ENCODE results near the gene DRD4.

Gene DRD4

DNA sequence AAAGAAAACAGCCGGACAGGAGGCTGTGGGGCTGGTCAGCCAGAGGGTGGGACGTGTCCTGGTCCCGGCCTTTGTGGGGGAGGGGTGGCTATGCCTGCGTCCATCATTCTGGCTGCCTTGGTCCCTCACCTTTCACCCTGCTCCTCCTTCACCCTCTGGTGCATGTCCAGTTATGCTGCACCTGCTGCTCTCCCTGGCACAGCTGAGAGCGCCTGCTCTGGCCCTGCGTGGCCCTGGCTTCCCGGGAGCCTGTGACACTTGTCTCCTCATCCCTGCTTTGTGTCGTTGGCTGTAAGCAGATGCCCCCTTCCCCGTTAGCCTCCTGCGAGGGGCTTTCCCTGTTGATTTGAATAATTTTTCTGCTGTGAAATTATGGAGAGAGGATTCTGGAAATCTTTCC lies 44.2 kb upstream of the DRD4 start:
- TF ChIP-seq, protein P1, sequence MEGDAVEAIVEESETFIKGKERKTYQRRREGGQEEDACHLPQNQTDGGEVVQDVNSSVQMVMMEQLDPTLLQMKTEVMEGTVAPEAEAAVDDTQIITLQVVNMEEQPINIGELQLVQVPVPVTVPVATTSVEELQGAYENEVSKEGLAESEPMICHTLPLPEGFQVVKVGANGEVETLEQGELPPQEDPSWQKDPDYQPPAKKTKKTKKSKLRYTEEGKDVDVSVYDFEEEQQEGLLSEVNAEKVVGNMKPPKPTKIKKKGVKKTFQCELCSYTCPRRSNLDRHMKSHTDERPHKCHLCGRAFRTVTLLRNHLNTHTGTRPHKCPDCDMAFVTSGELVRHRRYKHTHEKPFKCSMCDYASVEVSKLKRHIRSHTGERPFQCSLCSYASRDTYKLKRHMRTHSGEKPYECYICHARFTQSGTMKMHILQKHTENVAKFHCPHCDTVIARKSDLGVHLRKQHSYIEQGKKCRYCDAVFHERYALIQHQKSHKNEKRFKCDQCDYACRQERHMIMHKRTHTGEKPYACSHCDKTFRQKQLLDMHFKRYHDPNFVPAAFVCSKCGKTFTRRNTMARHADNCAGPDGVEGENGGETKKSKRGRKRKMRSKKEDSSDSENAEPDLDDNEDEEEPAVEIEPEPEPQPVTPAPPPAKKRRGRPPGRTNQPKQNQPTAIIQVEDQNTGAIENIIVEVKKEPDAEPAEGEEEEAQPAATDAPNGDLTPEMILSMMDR (conservative IDR thresholded peaks at IDR 0.05; ENCODE audit: low read depth): no peak
- DNase-seq (ENCODE audit: low spot score): no peak
- ChIA-PET POLR2A (ENCODE audit: low non-redundant PET) (no interaction called here), CTCF (no interaction called here)
- no peak overlapping the region for H3K27ac ChIP-seq

DNA sequence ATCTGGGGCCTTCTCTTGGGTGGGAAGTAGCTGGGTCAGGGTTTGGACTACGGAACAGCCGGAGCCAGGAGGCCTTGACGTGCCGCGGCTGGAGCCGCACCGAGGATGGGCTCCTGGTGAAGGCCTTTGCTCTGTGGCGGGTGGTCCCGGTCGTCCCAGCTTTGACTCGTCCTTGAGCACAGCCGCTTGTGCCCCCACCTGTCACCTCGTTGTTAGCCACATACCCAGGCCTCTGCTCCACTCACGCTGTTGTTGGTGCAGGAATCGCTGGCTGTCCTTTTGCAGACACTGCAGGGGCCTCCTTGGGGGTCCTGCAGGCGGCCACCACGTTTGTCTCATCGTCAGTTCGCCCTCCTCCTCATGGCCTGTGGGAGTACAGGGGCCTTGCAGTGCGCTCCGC lies 43.7 kb upstream of the DRD4 start:
- TF ChIP-seq, protein P1 (conservative IDR thresholded peaks at IDR 0.05; ENCODE audit: low read depth): no peak
- no peak for DNase-seq (ENCODE audit: low spot score)
- ChIA-PET CTCF (no interaction called here), POLR2A (ENCODE audit: low non-redundant PET) (no interaction called here)
- 0 out of 2 replicates have a peak overlapping the region, but pooled peaks have one; percentile 35 for H3K27ac ChIP-seq

DNA sequence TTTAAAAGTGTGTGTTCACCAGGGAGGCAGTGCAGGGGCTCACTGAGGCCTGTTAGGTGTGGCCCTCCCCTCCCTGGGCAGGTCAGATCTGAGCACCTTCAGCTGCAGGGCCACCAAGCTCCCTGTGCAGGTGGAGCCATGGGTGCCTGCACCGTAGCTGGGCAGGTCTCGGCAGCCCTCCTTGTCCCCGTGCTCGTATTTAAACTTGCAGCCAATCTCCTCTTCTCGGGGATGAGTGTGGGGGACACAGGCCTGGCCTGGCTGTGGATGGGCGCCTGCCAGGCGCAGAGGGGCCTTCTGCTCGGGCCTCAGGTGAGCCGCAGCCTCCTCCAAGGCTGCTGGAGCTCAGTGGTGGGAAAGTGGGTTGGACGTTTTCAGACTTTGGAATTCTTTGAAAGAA lies 41.7 kb upstream of the DRD4 start:
- POLR2A ChIA-PET (ENCODE audit: low non-redundant PET): no interaction called here

DNA sequence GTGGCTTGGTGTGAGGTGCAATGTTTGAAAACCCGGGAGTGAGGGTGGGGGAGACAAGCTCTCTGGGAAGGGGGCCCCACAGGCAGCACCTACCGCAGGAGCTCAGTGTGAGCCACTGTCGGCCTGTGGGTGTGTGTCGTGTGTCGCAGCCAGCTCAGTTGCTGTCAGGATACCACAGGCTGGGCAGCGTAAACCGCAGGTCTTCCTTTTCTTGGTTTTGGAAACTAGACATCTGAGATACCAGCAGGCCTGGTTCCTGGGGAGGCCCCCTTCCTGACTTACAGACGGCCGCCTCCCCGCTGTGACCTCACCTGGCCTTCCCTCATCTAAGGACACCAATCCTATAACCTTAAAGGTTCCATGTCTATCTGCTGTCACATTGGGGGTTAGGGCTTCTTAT lies 40.7 kb upstream of the DRD4 start:
- ChIA-PET POLR2A (ENCODE audit: low non-redundant PET) (no interaction called here), CTCF (interaction anchor here (0.6 kb wide), 1 partner anchor 85 kb away, joined by 4 read pairs; no protein-coding TSS in a partner anchor)

More for the DNA sequence above, 41.7 kb upstream of the DRD4 start:
- TF ChIP-seq, protein P1 (conservative IDR thresholded peaks at IDR 0.05; ENCODE audit: low read depth): no peak
- H3K27ac ChIP-seq: peak overlapping the region; percentile 43
- no peak for DNase-seq (ENCODE audit: low spot score)
- CTCF ChIA-PET: no interaction called here

DNA sequence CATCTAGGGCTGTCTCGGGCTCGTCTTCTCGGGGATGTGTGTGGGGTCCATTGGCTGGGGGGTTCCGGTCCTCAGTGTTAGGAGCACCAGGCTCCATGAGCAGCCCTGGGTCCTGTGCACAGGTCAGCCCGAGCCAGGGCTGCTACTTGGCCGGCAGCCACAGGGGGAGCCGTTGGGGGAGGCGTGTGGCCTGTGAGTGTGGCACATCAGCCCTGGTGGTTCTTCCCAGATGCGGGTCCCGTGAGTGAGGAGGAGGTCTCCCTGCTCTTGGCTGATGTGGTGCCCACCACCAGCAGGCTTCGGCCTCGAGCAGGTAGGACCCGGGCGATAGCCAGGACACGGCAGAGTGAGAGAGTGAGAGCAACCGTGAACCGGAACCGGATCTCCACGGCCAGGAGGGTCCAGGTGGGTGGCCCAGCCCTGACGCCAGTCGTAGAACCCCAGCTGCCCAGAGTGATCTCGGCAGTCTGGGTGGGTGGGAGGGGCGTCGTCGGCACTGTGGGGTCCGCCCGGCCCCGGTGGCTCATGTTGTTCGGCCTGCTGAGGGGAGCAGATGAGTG lies 39.8 kb upstream of the DRD4 start:
- ChIA-PET CTCF (no interaction called here), POLR2A (ENCODE audit: low non-redundant PET) (no interaction called here)
- peak overlapping the region; percentile 2; the same call in 1 of the 2 replicates for H3K27ac ChIP-seq
- TF ChIP-seq, protein P1 (conservative IDR thresholded peaks at IDR 0.05; ENCODE audit: low read depth): no peak
- no peak for DNase-seq (ENCODE audit: low spot score)

More for the DNA sequence above, 40.7 kb upstream of the DRD4 start:
- no peak overlapping the region; the same call in none of the 2 replicates for H3K27ac ChIP-seq
- TF ChIP-seq, protein P1 (conservative IDR thresholded peaks at IDR 0.05; ENCODE audit: low read depth): no peak
- no peak for DNase-seq (ENCODE audit: low spot score)

DNA sequence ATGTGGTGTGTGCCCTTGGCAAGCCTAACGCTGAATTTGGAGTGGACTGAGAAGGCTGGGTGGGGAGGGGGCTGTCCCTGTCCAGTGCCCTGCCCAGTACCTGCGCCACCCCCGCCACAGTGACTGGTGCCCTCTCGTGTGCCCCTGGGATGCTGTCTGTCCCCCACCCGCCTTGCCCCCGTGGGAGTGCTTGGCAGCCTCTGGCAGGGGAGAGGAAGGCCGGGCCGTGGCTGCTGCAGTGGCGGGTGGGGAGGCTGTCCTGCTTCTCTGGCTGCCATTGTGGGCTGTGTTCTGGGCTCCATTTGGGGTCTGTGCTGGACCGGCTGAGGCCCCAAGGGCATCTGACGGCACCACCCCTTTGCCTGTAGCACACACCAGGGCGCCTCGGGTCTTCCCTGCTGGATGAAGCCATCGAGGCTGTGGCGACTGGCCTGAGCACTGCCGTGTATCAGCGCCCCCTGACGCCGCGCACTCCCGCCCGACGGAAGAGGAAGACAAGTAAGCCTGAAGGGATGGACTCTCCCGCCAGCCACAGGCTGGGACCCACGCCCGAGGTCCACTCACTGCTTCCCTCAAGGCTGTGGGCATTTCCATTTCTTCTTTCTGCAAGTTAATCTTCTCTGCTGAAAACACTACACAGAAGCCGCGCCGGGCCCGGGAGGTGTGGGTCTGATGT lies 38.9 kb upstream of the DRD4 start:
- CTCF ChIA-PET: no interaction called here
- no peak for DNase-seq (ENCODE audit: low spot score)
- POLR2A ChIA-PET (ENCODE audit: low non-redundant PET): no interaction called here

More for the DNA sequence above, 38.9 kb upstream of the DRD4 start:
- TF ChIP-seq, protein P1 (conservative IDR thresholded peaks at IDR 0.05; ENCODE audit: low read depth): no peak
- no peak overlapping the region for H3K27ac ChIP-seq
